ENCODE measurements around the gene TRIM41.
"Not testable (repeated sequence)": the region's sequence is repeated elsewhere in the genome, so short reads cannot be mapped to it uniquely, and the experiment has no call there.

The TRIM41 gene

GRCh38 chr5:181259283-181259682, 36.2 kb downstream of the TRIM41 start:
- DNase-seq, result no peak

- DNase-seq, result no peak
Measured at GRCh38 chr5:181259974-181260719, 37.1 kb downstream of the TRIM41 start.

GRCh38 chr5:181260720-181261319, 37.7 kb downstream of the TRIM41 start, which contains the start of gene TRIM52:
TRIM52 (minus strand) TSS chr5:181261143; CDS start chr5:181260813, 330 bp downstream.
- DNase-seq, result peak; percentile 89 to 92

GRCh38 chr5:181261320-181262049, 38.4 kb downstream of the TRIM41 start:
- peak; percentile 75 to 78 for DNase-seq

GRCh38 chr5:181263633-181264032, 40.6 kb downstream of the TRIM41 start:
- DNase-seq, result no peak

- DNase-seq, result no peak
Measured at GRCh38 chr5:181265092-181265671, 42.1 kb downstream of the TRIM41 start.

- DNase-seq, result not testable (repeated sequence)
Measured at GRCh38 chr5:181267291-181267904, 44.3 kb downstream of the TRIM41 start.

- not testable (repeated sequence) for DNase-seq
Measured at GRCh38 chr5:181267907-181268306, 44.8 kb downstream of the TRIM41 start.

GRCh38 chr5:181271081-181271480, 48.0 kb downstream of the TRIM41 start:
- DNase-seq, result no peak

GRCh38 chr5:181273433-181273744, 50.3 kb downstream of the TRIM41 start:
- DNase-seq, result peak in 1 of 2 donors; percentile 22

- DNase-seq, result no peak
Measured at GRCh38 chr5:181280251-181280762, 57.2 kb downstream of the TRIM41 start.

- DNase-seq, result no peak
Measured at GRCh38 chr5:181281077-181281983, 58.2 kb downstream of the TRIM41 start.

- DNase-seq, result no peak
Measured at GRCh38 chr5:181281984-181282316, 58.9 kb downstream of the TRIM41 start.

GRCh38 chr5:181282415-181282814, 59.3 kb downstream of the TRIM41 start:
- DNase-seq, result not testable (repeated sequence)

- DNase-seq, result no peak
Measured at GRCh38 chr5:181282874-181283273, 59.8 kb downstream of the TRIM41 start.

GRCh38 chr5:181283347-181283746, 60.3 kb downstream of the TRIM41 start:
- DNase-seq, result no peak

- not testable (repeated sequence) for DNase-seq
Measured at GRCh38 chr5:181283841-181284755, 61.0 kb downstream of the TRIM41 start.

Measured in inflammatory macrophage (primary cell).